ENCODE results near the gene BBS9. TPM values are rescaled to one million over a fixed set of nuclear protein-coding genes. Genes with fewer than 3 reads are reported as not detected.

The BBS9 gene
- total RNA-seq, 3 donors from 2014 or later: 8.2 to 23.5 (median 15.8) TPM

DNA sequence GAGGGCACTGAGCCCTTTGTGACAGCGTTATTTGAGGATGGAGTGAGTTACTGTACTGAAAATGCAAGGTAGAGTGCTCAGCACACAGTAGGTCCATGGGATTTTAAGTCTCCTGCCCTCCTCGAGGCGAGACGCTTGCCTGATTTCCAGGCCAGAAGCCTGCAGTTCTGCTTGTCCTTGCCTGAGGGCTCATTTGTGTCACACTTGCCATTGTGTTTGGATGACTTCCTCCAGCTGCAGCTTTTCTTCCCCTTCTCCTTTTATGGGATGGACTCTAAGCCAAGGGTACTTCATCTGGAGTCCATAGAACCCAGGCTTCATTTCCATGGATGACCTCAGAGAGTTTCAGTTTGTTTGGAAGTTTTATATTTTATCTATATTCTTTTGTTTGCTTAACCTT is 471.7 kb downstream of the BBS9 start:
- no peaks in the 10 kb centered on the region for H3K9me3 ChIP-seq
- intact Hi-C loops (cut with DNase I, micrococcal nuclease): no loop called here
- no peak for TF ChIP-seq CTCF (IDR thresholded peaks at IDR 0.05)
- H3K4me1 ChIP-seq (ENCODE audit: low read depth): no peaks in the 10 kb centered on the region
- H3K4me3 ChIP-seq: no peak overlapping the region
- DNase-seq (no peak), ATAC-seq (no peak)
- H3K36me3 ChIP-seq (ENCODE audit: low read depth): no peaks in the 10 kb centered on the region

- ATAC-seq: peak; percentile 32
- peak in 1 of 3 donors; percentile 10 for DNase-seq
- intact Hi-C loops (cut with DNase I, micrococcal nuclease): no loop called here
These were observed 472.5 kb downstream of the BBS9 start for GRCh38 chr7:33601884-33602283.

GRCh38 chr7:33604056-33604455 is 474.7 kb downstream of the BBS9 start:
- no peak for ATAC-seq
- Histone ChIP-seq H3K4me1 (ENCODE audit: low read depth) (no peaks in the 10 kb centered on the region), H3K9me3 (no peaks in the 10 kb centered on the region), H3K36me3 (ENCODE audit: low read depth) (no peaks in the 10 kb centered on the region), H3K4me3 (no peak overlapping the region)
- TF ChIP-seq CTCF (IDR thresholded peaks at IDR 0.05): no peak
- DNase-seq: no peak
- intact Hi-C loops (cut with DNase I, micrococcal nuclease): no loop called here

More at GRCh38 chr7:33601884-33602283, 472.5 kb downstream of the BBS9 start:
- TF ChIP-seq CTCF (IDR thresholded peaks at IDR 0.05): no peak
- no peak overlapping the region for H3K4me3 ChIP-seq
- no peaks in the 10 kb centered on the region for H3K9me3 ChIP-seq
- H3K36me3 ChIP-seq (ENCODE audit: low read depth): no peaks in the 10 kb centered on the region
- no peaks in the 10 kb centered on the region for H3K4me1 ChIP-seq (ENCODE audit: low read depth)

- intact Hi-C loops (cut with DNase I, micrococcal nuclease): no loop called here
- H3K9me3 ChIP-seq: no peaks in the 10 kb centered on the region
- no peaks in the 10 kb centered on the region for H3K4me1 ChIP-seq (ENCODE audit: low read depth)
- no peaks in the 10 kb centered on the region for H3K36me3 ChIP-seq (ENCODE audit: low read depth)
- no peak overlapping the region for H3K4me3 ChIP-seq
- no peak for TF ChIP-seq CTCF (IDR thresholded peaks at IDR 0.05)
- DNase-seq (no peak), ATAC-seq (no peak)
These were observed 481.6 kb downstream of the BBS9 start for GRCh38 chr7:33610918-33611317.

DNA sequence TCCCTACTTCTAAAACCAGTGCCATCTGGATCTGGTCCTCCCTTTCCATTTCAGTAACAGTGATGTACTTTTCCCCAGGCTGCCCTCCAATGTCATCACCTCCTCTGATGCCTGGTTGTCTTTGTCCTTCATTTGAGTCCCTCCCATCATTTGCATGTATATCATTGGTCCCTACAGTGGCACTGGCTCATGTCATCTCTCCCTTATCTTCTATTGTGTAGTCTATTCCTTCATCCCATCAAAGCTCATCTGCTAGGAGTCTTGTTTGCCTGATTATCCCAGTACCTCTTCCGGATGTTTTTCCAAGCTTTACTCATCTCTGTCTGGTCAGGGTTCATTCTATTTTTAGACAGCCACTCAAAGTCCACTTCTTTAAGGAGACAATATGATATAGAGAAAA is 483.1 kb downstream of the BBS9 start:
- Histone ChIP-seq H3K4me1 (ENCODE audit: low read depth) (no peaks in the 10 kb centered on the region), H3K9me3 (no peaks in the 10 kb centered on the region), H3K4me3 (no peak overlapping the region), H3K36me3 (ENCODE audit: low read depth) (no peaks in the 10 kb centered on the region)
- DNase-seq (no peak), ATAC-seq (peak; percentile 39)
- intact Hi-C loops (cut with DNase I, micrococcal nuclease): no loop called here
- no peak for TF ChIP-seq CTCF (IDR thresholded peaks at IDR 0.05)
